GM12878 (cell line): ENCODE data around the gene IL1B. TPM values are rescaled to one million over a fixed set of nuclear protein-coding genes. Genes with fewer than 3 reads are reported as not detected.

ENCODE experiments used
- ATAC-seq: fragments of 200-7000 bp; cut with Tn5 transposase; 3 replicates; pipeline ENCODE4 v1.9.1; 2020; ENCODE audit warnings: mild to moderate bottlenecking, moderate library complexity
- BruUV-seq: library from RNA; stranded (reverse); fragments of 400-500 nt; replicated peaks from 2 replicates; lab custom pipeline; 2021; lab: Mats Ljungman, UMichigan
- CTCF ChIA-PET: fragments of 300-600 bp; sonication (Branson Sonifier 250); formaldehyde crosslinking; extraction: SDS; loops from one replicate; lab custom pipeline; 2021; ENCODE audit warnings: inconsistent platforms; lab: Yijun Ruan, JAX
- POLR2A ChIA-PET: fragments of 350-600 bp; formaldehyde crosslinking; extraction: SDS; loops from one replicate; lab custom pipeline; 2021; ENCODE audit warnings: inconsistent platforms; lab: Charles Lee
- RAD21 ChIA-PET: fragments of 300-600 bp; sonication (Branson Sonifier 250); formaldehyde crosslinking; loops from one replicate; lab custom pipeline; 2023; ENCODE audit warnings: antibody characterized with exemption; ENCODE audit not compliant: unreplicated experiment; lab: Charles Lee
- SMC1A ChIA-PET: fragments of 300-600 bp; sonication (Branson Sonifier 250); formaldehyde crosslinking; loops from one replicate; lab custom pipeline; 2023; ENCODE audit not compliant: unreplicated experiment, uncharacterized antibody; lab: Charles Lee
- DNase-seq: peaks from one replicate; pipeline ENCODE4 v3.0.0-alpha.2; 2011; ENCODE audit warnings: low read depth, low spot score
- FAIRE-seq: peaks from 3 replicates; lab custom pipeline; 2011; peaks lifted over from hg19 to GRCh38; lab: Jason Lieb, UNC
- H2AFZ ChIP-seq: 2 replicates; pipeline ENCODE4 v1.6.0; 2011; ENCODE audit warnings: low read depth, low read length, control low read depth; ENCODE audit not compliant: control insufficient read depth
- H3K27ac ChIP-seq: 2 replicates; pipeline ENCODE4 v1.5.1; 2011; ENCODE audit warnings: control low read depth; ENCODE audit not compliant: control insufficient read depth, insufficient read depth
- H3K27me3 ChIP-seq, 2 experiments: replicated peaks in 1 of 2; 2 replicates each; pipeline versions ENCODE4 v1.6.0 to v1.6.1; 2011; ENCODE audit warnings: low read length in 1 of 2; ENCODE audit not compliant: control insufficient read depth in 2 of 2, insufficient read depth in 2 of 2
- H3K36me3 ChIP-seq, 2 experiments: 2 replicates each; pipeline ENCODE4 v1.5.1; 2011; ENCODE audit warnings: low read length in 1 of 2; ENCODE audit not compliant: control insufficient read depth in 2 of 2, insufficient read depth in 2 of 2
- H3K4me1 ChIP-seq: 2 replicates; pipeline ENCODE4 v1.6.1; 2011; ENCODE audit warnings: mild to moderate bottlenecking, low read length, moderate library complexity, mixed read lengths; ENCODE audit not compliant: control insufficient read depth, insufficient read depth
- H3K4me2 ChIP-seq: 2 replicates; pipeline ENCODE4 v1.6.0; 2011; ENCODE audit warnings: control low read depth; ENCODE audit not compliant: control insufficient read depth, insufficient read depth
- H3K4me3 ChIP-seq: fragments of 200-600 bp; sonication (generic); 2 replicates; pipeline ENCODE4 v1.5.1; 2016
- H3K79me2 ChIP-seq: 2 replicates; pipeline ENCODE4 v1.6.0; 2011; ENCODE audit warnings: low read length; ENCODE audit not compliant: control insufficient read depth, insufficient read depth
- H3K9ac ChIP-seq: 2 replicates; pipeline ENCODE4 v1.8.0; 2011; ENCODE audit warnings: low read length, control low read depth, mixed read lengths; ENCODE audit not compliant: control insufficient read depth, insufficient read depth
- H3K9me3 ChIP-seq: replicated peaks from 3 replicates; pipeline ENCODE4 v1.5.1; 2011; ENCODE audit warnings: mild to moderate bottlenecking, low read length; ENCODE audit not compliant: control insufficient read depth, insufficient read depth
- H4K20me1 ChIP-seq: 2 replicates; pipeline ENCODE4 v1.6.0; 2011; ENCODE audit not compliant: control insufficient read depth, insufficient read depth
- BCL11A ChIP-seq: IDR thresholded peaks from 2 replicates; pipeline ENCODE4 v1.6.1; 2011; ENCODE audit warnings: low read depth, low read length
- CEBPZ ChIP-seq: fragments of 150-350 bp; IDR thresholded peaks from 2 replicates; pipeline ENCODE4 v1.6.1; 2016; ENCODE audit warnings: low read depth, low read length
- NFYB ChIP-seq: IDR thresholded peaks from 2 replicates; pipeline ENCODE4 v1.6.1; 2011; ENCODE audit warnings: low read depth, mild to moderate bottlenecking, low read length, improper control_type of control experiment, moderate library complexity; ENCODE audit not compliant: insufficient read depth
- WGBS: methylation state at CpG from one replicate; pipeline ENCODE4 v1.1.6; 2016; ENCODE audit warnings: low lambda C conversion rate; ENCODE audit not compliant: insufficient replicate concordance, insufficient coverage; ENCODE audit errors: missing lambda C conversion rate; 5-methylcytosine and 5-hydroxymethylcytosine counted together
- in situ Hi-C: fragments of 300-500 bp; cut with MboI; formaldehyde crosslinking; loops from 9 replicates; pipeline ENCODE4 v1.14.3; 2018; ENCODE audit warnings: mixed read lengths
- intact Hi-C: fragments of 100-400 bp; cut with micrococcal nuclease; formaldehyde crosslinking; loops from one replicate; pipeline ENCODE4 v1.14.2; 2022; ENCODE audit not compliant: unreplicated experiment
- polyA plus RNA-seq, 11 experiments: library from polyadenylated mRNA; depleted of rRNA in 4 of 11; unstranded in 6 of 11; stranded (reverse) in 5 of 11; fragments of >200 nt; fragmentation: Nextera tagmentation in 4 of 11; fragmentation: Illumina TruSeq in 1 of 11; extraction: Ambion mirVana in 4 of 11; extraction: Trizol in 1 of 11; gene quantifications; 1 replicate in 1 of 11; 2 replicates in 10 of 11; pipeline versions ENCODE4 v1.2.1 to v1.2.3, GENCODE V29; 2011 to 2016; ENCODE audit warnings: inconsistent platforms in 2 of 11, missing spikeins in 2 of 11, low read depth in 1 of 11
- total RNA-seq, 4 experiments: library from RNA; depleted of rRNA in 3 of 4; stranded (reverse); fragments of >200 nt in 3 of 4; fragmentation: Illumina TruSeq in 1 of 4; extraction: Trizol in 1 of 4; gene quantifications; 2 replicates each; pipeline versions ENCODE4 v1.2.1 to v1.2.3, GENCODE V29; 2013 to 2021
- TF ChIP-seq, protein P1 (sequence below): fragments of 450-650 bp; IDR thresholded peaks from 2 replicates; pipeline ENCODE4 v1.6.1; 2018; ENCODE audit warnings: borderline replicate concordance, mild to moderate bottlenecking; ENCODE audit not compliant: partially characterized antibody

Gene IL1B
- total and polyA plus RNA-seq, 10 of the 15 experiments (the other 5 are each of a cell fraction or from before 2014, with no cell fraction given) = 0.20 to 1.6 (median 0.84) TPM

DNA sequence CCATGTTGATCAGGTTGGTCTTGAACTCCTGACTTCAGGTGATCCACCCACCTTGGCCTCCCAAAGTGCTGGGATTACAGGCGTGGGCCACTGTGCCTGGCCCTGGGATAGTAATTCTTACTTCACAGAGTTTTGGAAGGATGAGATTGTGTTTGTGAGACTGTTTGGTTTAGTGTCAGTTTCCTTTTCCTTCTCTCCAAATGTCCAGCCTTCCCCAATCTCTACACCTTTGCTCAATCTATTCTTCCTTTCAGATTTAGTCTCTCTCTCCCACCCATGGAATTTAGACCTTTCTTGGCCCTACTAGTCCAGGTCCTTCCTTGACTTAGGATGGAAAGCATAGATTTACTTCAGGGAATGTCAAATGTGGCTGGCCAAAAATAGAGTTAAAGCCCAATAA is 40.1 kb downstream of the IL1B start:
- H3K9ac ChIP-seq = no peak overlapping the region
- H3K27me3 ChIP-seq = no peaks in the 10 kb centered on the region
- CTCF ChIA-PET = interaction anchor here (0.6 to 1.5 kb wide), 2 partner anchors 89 to 149 kb away, joined by 3 read pairs; no protein-coding TSS in a partner anchor
- RAD21 ChIA-PET = interaction anchor here (1.7 kb wide), 1 partner anchor 13 kb away, joined by 4 read pairs; no protein-coding TSS in a partner anchor
- FAIRE-seq (no peak), ATAC-seq (no peak), DNase-seq (no peak)
- H3K79me2 ChIP-seq = no peaks in the 10 kb centered on the region
- no peak overlapping the region for H3K4me2 ChIP-seq
- SMC1A ChIA-PET = interaction anchor here (0.9 to 6.5 kb wide), 8 partner anchors 8 to 145 kb away, joined by 3 to 57 read pairs (median 4); partner anchors contain the start of gene IL1A
- H3K27ac ChIP-seq = no peak overlapping the region
- POLR2A ChIA-PET = interaction anchor here (0.6 to 2.4 kb wide), 3 partner anchors 14 to 103 kb away, joined by 4 to 9 read pairs (median 5); no protein-coding TSS in a partner anchor
- TF ChIP-seq CEBPZ (no peak), BCL11A (no peak), NFYB (no peak)
- TF ChIP-seq, protein P1, sequence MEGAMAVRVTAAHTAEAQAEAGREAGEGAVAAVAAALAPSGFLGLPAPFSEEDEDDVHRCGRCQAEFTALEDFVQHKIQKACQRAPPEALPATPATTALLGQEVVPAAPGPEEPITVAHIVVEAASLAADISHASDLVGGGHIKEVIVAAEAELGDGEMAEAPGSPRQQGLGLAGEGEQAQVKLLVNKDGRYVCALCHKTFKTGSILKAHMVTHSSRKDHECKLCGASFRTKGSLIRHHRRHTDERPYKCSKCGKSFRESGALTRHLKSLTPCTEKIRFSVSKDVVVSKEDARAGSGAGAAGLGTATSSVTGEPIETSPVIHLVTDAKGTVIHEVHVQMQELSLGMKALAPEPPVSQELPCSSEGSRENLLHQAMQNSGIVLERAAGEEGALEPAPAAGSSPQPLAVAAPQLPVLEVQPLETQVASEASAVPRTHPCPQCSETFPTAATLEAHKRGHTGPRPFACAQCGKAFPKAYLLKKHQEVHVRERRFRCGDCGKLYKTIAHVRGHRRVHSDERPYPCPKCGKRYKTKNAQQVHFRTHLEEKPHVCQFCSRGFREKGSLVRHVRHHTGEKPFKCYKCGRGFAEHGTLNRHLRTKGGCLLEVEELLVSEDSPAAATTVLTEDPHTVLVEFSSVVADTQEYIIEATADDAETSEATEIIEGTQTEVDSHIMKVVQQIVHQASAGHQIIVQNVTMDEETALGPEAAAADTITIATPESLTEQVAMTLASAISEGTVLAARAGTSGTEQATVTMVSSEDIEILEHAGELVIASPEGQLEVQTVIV = no peak
- no peak overlapping the region for H3K4me3 ChIP-seq
- H2AFZ ChIP-seq = no peak overlapping the region
- BruUV-seq = no TSS peak
- peaks cover 13% of the 10 kb centered on the region for H3K4me1 ChIP-seq
- intact Hi-C loops = no loop called here
- H3K9me3 ChIP-seq = peaks cover 2% of the 10 kb centered on the region; the same call in 2 of the 3 replicates
- H4K20me1 ChIP-seq = no peaks in the 10 kb centered on the region
- in situ Hi-C loops = no loop called here
- no peaks in the 10 kb centered on the region for H3K36me3 ChIP-seq
- WGBS = 0% methylated on average over 1 of the region's 1 CpG
